Measurements from ENCODE around the gene SLC25A20.

DNA sequence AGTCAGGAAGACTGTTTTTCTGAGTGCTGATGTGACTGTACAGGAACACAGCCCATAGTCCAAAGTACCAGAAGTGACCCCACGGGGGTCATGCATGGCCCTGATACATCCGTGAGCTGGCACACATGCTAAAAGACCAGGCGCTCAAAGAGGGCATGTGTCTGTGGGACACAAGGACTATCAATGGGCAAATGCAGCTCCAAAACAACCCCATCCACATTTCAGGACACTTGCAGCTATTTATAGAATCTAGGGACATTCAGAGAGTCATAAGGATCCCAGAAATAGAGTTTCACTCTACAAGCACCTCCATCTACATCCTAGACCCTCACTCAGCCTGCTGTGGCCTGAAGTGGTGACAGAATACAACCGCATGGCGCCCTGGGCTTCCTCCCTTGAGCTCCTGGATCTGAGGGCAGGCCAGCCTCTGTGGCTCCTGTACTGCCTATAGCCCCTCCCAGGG, 17.0 kb downstream of the SLC25A20 start:
- TF ChIP-seq, protein P1, sequence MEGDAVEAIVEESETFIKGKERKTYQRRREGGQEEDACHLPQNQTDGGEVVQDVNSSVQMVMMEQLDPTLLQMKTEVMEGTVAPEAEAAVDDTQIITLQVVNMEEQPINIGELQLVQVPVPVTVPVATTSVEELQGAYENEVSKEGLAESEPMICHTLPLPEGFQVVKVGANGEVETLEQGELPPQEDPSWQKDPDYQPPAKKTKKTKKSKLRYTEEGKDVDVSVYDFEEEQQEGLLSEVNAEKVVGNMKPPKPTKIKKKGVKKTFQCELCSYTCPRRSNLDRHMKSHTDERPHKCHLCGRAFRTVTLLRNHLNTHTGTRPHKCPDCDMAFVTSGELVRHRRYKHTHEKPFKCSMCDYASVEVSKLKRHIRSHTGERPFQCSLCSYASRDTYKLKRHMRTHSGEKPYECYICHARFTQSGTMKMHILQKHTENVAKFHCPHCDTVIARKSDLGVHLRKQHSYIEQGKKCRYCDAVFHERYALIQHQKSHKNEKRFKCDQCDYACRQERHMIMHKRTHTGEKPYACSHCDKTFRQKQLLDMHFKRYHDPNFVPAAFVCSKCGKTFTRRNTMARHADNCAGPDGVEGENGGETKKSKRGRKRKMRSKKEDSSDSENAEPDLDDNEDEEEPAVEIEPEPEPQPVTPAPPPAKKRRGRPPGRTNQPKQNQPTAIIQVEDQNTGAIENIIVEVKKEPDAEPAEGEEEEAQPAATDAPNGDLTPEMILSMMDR (IDR thresholded peaks at IDR 0.05; ENCODE audit: low read depth, low read length, missing input control), result no peak
- TF ChIP-seq RAD21 (IDR thresholded peaks at IDR 0.05) (no peak), RXRA (IDR thresholded peaks at IDR 0.05) (peak; percentile 59 to 75), TAF1 (conservative IDR thresholded peaks at IDR 0.05) (no peak), NR2F2 (IDR thresholded peaks at IDR 0.05) (peak; percentile 25), EGR1 (IDR thresholded peaks at IDR 0.05; ENCODE audit: low read depth in 2 of 2) (no peak), YY1 (IDR thresholded peaks at IDR 0.05) (no peak)
- TF ChIP-seq, protein P2, sequence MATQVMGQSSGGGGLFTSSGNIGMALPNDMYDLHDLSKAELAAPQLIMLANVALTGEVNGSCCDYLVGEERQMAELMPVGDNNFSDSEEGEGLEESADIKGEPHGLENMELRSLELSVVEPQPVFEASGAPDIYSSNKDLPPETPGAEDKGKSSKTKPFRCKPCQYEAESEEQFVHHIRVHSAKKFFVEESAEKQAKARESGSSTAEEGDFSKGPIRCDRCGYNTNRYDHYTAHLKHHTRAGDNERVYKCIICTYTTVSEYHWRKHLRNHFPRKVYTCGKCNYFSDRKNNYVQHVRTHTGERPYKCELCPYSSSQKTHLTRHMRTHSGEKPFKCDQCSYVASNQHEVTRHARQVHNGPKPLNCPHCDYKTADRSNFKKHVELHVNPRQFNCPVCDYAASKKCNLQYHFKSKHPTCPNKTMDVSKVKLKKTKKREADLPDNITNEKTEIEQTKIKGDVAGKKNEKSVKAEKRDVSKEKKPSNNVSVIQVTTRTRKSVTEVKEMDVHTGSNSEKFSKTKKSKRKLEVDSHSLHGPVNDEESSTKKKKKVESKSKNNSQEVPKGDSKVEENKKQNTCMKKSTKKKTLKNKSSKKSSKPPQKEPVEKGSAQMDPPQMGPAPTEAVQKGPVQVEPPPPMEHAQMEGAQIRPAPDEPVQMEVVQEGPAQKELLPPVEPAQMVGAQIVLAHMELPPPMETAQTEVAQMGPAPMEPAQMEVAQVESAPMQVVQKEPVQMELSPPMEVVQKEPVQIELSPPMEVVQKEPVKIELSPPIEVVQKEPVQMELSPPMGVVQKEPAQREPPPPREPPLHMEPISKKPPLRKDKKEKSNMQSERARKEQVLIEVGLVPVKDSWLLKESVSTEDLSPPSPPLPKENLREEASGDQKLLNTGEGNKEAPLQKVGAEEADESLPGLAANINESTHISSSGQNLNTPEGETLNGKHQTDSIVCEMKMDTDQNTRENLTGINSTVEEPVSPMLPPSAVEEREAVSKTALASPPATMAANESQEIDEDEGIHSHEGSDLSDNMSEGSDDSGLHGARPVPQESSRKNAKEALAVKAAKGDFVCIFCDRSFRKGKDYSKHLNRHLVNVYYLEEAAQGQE (IDR thresholded peaks at IDR 0.05), result no peak
